Stomach smooth muscle (tissue), 2 donors: ENCODE data around the gene ZNF266.
A peak's percentile ranks its signal among the peaks of the same experiment; 100 is the strongest.

Experiments used
- H3K27ac ChIP-seq: one replicate; pipeline ENCODE4 v1.7.0; 2013; ENCODE audit warnings: mild to moderate bottlenecking, low read length, inconsistent platforms
- H3K27me3 ChIP-seq, 2 donors: one replicate each; pipeline ENCODE4 v1.7.0; 2013; ENCODE audit warnings: low read length in 2 of 2; ENCODE audit not compliant: insufficient read depth in 2 of 2, control insufficient read depth in 1 of 2
- H3K36me3 ChIP-seq, 2 donors: one replicate each; pipeline ENCODE4 v1.7.0; 2013; ENCODE audit warnings: low read length in 2 of 2; ENCODE audit not compliant: control insufficient read depth in 2 of 2, insufficient read depth in 2 of 2
- H3K4me1 ChIP-seq: one replicate; pipeline ENCODE4 v1.7.0; 2013; ENCODE audit warnings: low read length; ENCODE audit not compliant: control insufficient read depth, insufficient read depth
- H3K4me3 ChIP-seq, 2 donors: one replicate each; pipeline ENCODE4 v1.7.0; 2013; ENCODE audit warnings: low read length in 2 of 2
- H3K9ac ChIP-seq, 2 donors: one replicate each; pipeline ENCODE4 v1.7.0; 2013; ENCODE audit warnings: low read length in 2 of 2, mild to moderate bottlenecking in 1 of 2
- H3K9me3 ChIP-seq, 2 donors: one replicate each; pipeline ENCODE4 v1.7.0; 2013; ENCODE audit warnings: low read length in 2 of 2; ENCODE audit not compliant: control insufficient read depth in 2 of 2
- donor health status: healthy.
- donor health status: Pancreatic carcinoma.

Gene ZNF266

GRCh38 chr19:9430444-9430843, 4.9 kb downstream of the ZNF266 start:
- H3K4me1 ChIP-seq = peaks cover 10% of the 10 kb centered on the region
- no peaks in the 10 kb centered on the region for H3K9me3 ChIP-seq
- peaks cover 20 to 40% of the 10 kb centered on the region in 2 donors for H3K36me3 ChIP-seq
- H3K27me3 ChIP-seq = no peaks in the 10 kb centered on the region
- H3K4me3 ChIP-seq = no peak overlapping the region
- no peak overlapping the region for H3K9ac ChIP-seq
- H3K27ac ChIP-seq = no peak overlapping the region

GRCh38 chr19:9427941-9428340, 7.4 kb downstream of the ZNF266 start:
- Histone ChIP-seq H3K36me3 (peaks cover 36 to 51% of the 10 kb centered on the region in 2 donors), H3K27ac (no peak overlapping the region), H3K4me1 (no peaks in the 10 kb centered on the region), H3K9me3 (peaks cover 3 to 5% of the 10 kb centered on the region in 2 donors), H3K4me3 (no peak overlapping the region), H3K27me3 (no peaks in the 10 kb centered on the region), H3K9ac (no peak overlapping the region)

GRCh38 chr19:9413240-9413954, 22.0 kb downstream of the ZNF266 start:
- no peaks in the 10 kb centered on the region for H3K4me1 ChIP-seq
- H3K27ac ChIP-seq = no peak overlapping the region
- no peak overlapping the region for H3K9ac ChIP-seq
- peak overlapping the region in 1 of 2 donors; percentile 15 for H3K4me3 ChIP-seq
- no peaks in the 10 kb centered on the region for H3K27me3 ChIP-seq
- peaks cover 46 to 51% of the 10 kb centered on the region in 2 donors for H3K9me3 ChIP-seq
- peaks cover 52 to 55% of the 10 kb centered on the region in 2 donors for H3K36me3 ChIP-seq

- H3K4me3 ChIP-seq = peak overlapping the region; percentile 76 to 85
- no peaks in the 10 kb centered on the region for H3K27me3 ChIP-seq
- H3K9ac ChIP-seq = no peak overlapping the region
- H3K9me3 ChIP-seq = peaks cover 26 to 30% of the 10 kb centered on the region in 2 donors
- H3K36me3 ChIP-seq = peaks cover 4 to 7% of the 10 kb centered on the region in 2 donors
- peaks cover 4% of the 10 kb centered on the region for H3K4me1 ChIP-seq
- no peak overlapping the region for H3K27ac ChIP-seq
Measured at GRCh38 chr19:9407827-9408226, 27.5 kb downstream of the ZNF266 start.

GRCh38 chr19:9406798-9407352, 28.5 kb downstream of the ZNF266 start:
- H3K9ac ChIP-seq = peak overlapping the region; percentile 33 to 58
- H3K36me3 ChIP-seq = peaks cover 0 to 2% of the 10 kb centered on the region in 2 donors
- peaks cover 18 to 21% of the 10 kb centered on the region in 2 donors for H3K9me3 ChIP-seq
- peaks cover 4% of the 10 kb centered on the region for H3K4me1 ChIP-seq
- H3K4me3 ChIP-seq = peak overlapping the region; percentile 76 to 85
- H3K27ac ChIP-seq = peak overlapping the region; percentile 53
- H3K27me3 ChIP-seq = no peaks in the 10 kb centered on the region

- H3K27me3 ChIP-seq = no peaks in the 10 kb centered on the region
- H3K9ac ChIP-seq = no peak overlapping the region
- peak overlapping the region in 1 of 2 donors; percentile 49 for H3K4me3 ChIP-seq
- peaks cover 78 to 85% of the 10 kb centered on the region in 2 donors for H3K36me3 ChIP-seq
- no peaks in the 10 kb centered on the region for H3K4me1 ChIP-seq
- no peak overlapping the region for H3K27ac ChIP-seq
- H3K9me3 ChIP-seq = peaks cover 69 to 90% of the 10 kb centered on the region in 2 donors
Measured at GRCh38 chr19:9381361-9381785, 54.0 kb downstream of the ZNF266 start.

- Histone ChIP-seq H3K9me3 (peaks cover 14 to 41% of the 10 kb centered on the region in 2 donors), H3K9ac (no peak overlapping the region), H3K4me3 (peak overlapping the region in 1 of 2 donors; percentile 22), H3K36me3 (peaks cover 11 to 18% of the 10 kb centered on the region in 2 donors), H3K4me1 (no peaks in the 10 kb centered on the region), H3K27me3 (no peaks in the 10 kb centered on the region), H3K27ac (no peak overlapping the region)
Measured at GRCh38 chr19:9370738-9371619, 64.4 kb downstream of the ZNF266 start.

DNA sequence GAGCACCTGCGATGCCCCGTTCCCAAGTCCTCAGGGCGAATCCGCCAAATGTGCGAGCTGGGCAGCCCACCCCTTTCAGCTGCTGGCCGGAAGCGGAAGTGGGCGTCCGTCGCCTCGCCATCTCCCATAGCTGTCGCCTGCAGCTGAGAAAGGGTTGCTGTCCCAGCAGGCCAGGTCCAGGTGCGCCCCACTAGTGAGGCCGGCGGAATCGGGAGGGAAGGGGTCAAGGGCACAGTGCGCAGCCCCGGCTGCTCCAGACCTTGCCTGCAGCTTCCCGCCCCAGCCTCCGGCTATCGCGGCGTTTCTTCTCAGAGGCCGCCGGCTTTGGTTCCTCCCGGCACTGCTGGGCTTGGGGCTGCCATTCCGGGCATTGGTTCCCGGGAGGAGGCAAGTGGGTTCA, 72.5 kb downstream of the ZNF266 start, which contains the start of gene ZNF177:
ZNF177 (plus strand) TSS at position 109 of the 400 bp plus-strand sequence. CDS start 15,299 bp downstream, outside the sequence.
- no peaks in the 10 kb centered on the region for H3K4me1 ChIP-seq
- H3K9me3 ChIP-seq = peaks cover 26 to 62% of the 10 kb centered on the region in 2 donors
- no peaks in the 10 kb centered on the region for H3K27me3 ChIP-seq
- H3K9ac ChIP-seq = no peak within 1 kb of the TSS
- peaks cover 2 to 9% of the 10 kb centered on the region in 2 donors for H3K36me3 ChIP-seq
- H3K4me3 ChIP-seq = peak within 1 kb of the TSS in 1 of 2 donors; percentile 54
- no peak within 1 kb of the TSS for H3K27ac ChIP-seq
